Endodermal cell (in vitro differentiated cells): Measurements from ENCODE around the gene THSD4. TPM values are rescaled to one million over a fixed set of nuclear protein-coding genes. Genes with fewer than 3 reads are reported as not detected.

ENCODE experiments used
- DNase-seq: peaks from one replicate; pipeline ENCODE4 v3.0.0-alpha.2; 2017
- H3K27ac ChIP-seq: 2 replicates; pipeline ENCODE4 v1.5.1; 2013; ENCODE audit warnings: mild to moderate bottlenecking, low read depth, low read length, moderate library complexity
- H3K27me3 ChIP-seq: 2 replicates; pipeline ENCODE4 v1.6.1; 2013; ENCODE audit warnings: mild to moderate bottlenecking, low read length, moderate library complexity; ENCODE audit not compliant: insufficient read depth, control insufficient read depth, poor library complexity, severe bottlenecking
- H3K36me3 ChIP-seq: 2 replicates; pipeline ENCODE4 v1.7.0; 2013; ENCODE audit warnings: mild to moderate bottlenecking, low read length, moderate library complexity; ENCODE audit not compliant: control insufficient read depth, insufficient read depth
- H3K4me1 ChIP-seq: one replicate; pipeline ENCODE4 v1.7.0; 2013; ENCODE audit warnings: low read length; ENCODE audit not compliant: control insufficient read depth, insufficient read depth
- H3K4me3 ChIP-seq: 2 replicates; pipeline ENCODE4 v1.5.1; 2013; ENCODE audit warnings: mild to moderate bottlenecking, low read length, moderate library complexity
- H3K9ac ChIP-seq: 2 replicates; pipeline ENCODE4 v1.6.1; 2013; ENCODE audit warnings: mild to moderate bottlenecking, low read length, moderate library complexity; ENCODE audit not compliant: poor library complexity, severe bottlenecking; ENCODE audit errors: extremely low read depth
- H3K9me3 ChIP-seq: 2 replicates; pipeline ENCODE4 v1.6.1; 2013; ENCODE audit warnings: mild to moderate bottlenecking, low read length, moderate library complexity; ENCODE audit not compliant: control insufficient read depth
- H3K27ac Mint-ChIP-seq: 2 replicates; pipeline ENCODE4 v1.8.0; 2020; ENCODE audit warnings: mixed read lengths
- H3K27me3 Mint-ChIP-seq: 2 replicates; pipeline ENCODE4 v1.8.0; 2021; ENCODE audit warnings: mild to moderate bottlenecking, mixed read lengths; ENCODE audit not compliant: insufficient read depth
- H3K36me3 Mint-ChIP-seq: 2 replicates; pipeline ENCODE4 v1.8.0; 2020; ENCODE audit warnings: low read depth, mixed read lengths
- H3K4me1 Mint-ChIP-seq: 2 replicates; pipeline ENCODE4 v1.8.0; 2020; ENCODE audit warnings: mixed read lengths
- H3K4me3 Mint-ChIP-seq: 2 replicates; pipeline ENCODE4 v1.8.0; 2020; ENCODE audit warnings: mild to moderate bottlenecking, moderate library complexity, mixed read lengths
- H3K9me3 Mint-ChIP-seq: 2 replicates; pipeline ENCODE4 v1.8.0; 2020; ENCODE audit warnings: mild to moderate bottlenecking, mixed read lengths
- CTCF ChIP-seq: fragments of 200-600 bp; sonication (generic); conservative IDR thresholded peaks from 2 replicates; pipeline ENCODE4 v1.5.0; 2021; ENCODE audit warnings: antibody characterized with exemption, mild to moderate bottlenecking
- WGBS, 2 experiments: methylation state at CpG; one replicate each; pipeline versions ENCODE4 v1.1.5 to v1.1.7; 2013; ENCODE audit warnings: missing lambda C conversion rate in 2 of 2, mixed read lengths in 1 of 2; ENCODE audit not compliant: insufficient coverage in 1 of 2, insufficient read length in 1 of 2; 5-methylcytosine and 5-hydroxymethylcytosine counted together
- total RNA-seq, 2 donors: library from RNA; stranded (reverse); fragmentation: NEBNext Ultra II Directional in 1 of 2; extraction: Animal tissue kit (Norgen Biotek cat#: 25700) in 1 of 2; gene quantifications; 2 replicates in 1 of 2; 3 replicates in 1 of 2; pipeline ENCODE4 v1.2.1, GENCODE V29; 2021

Gene THSD4
- total RNA-seq, 2 donors from 2014 or later: 4.6 to 5.4 TPM

DNA sequence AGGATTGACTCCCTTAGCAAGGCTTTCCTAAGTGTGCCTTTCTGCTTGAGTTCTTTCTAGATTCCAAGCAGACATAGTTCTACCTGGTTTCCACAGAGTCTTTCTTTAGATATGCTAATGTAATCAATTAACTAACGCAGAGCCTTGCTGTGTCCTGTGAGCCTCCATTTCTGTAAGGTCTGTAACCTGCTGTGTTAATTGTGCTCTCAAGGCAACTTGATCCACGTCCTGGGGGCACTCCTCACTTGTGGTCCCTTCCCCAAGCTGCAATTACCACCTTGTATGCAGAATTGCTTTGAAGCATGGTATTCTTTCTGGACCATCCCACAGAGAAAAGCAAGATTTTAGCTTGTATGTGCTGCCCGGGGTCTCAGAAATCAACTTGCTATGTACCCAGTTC, 29.5 kb upstream of the THSD4 start:
- Histone ChIP-seq H3K36me3 (no peaks in the 10 kb centered on the region), H3K27me3 (no peaks in the 10 kb centered on the region), H3K9ac (no peak overlapping the region), H3K27ac (no peak overlapping the region), H3K4me3 (no peak overlapping the region), H3K9me3 (no peaks in the 10 kb centered on the region), H3K4me1 (no peaks in the 10 kb centered on the region)
- peak; percentile 64 for DNase-seq
- peaks cover 66% of the 10 kb centered on the region for H3K27me3 Mint-ChIP-seq
- H3K4me1 Mint-ChIP-seq: peaks cover 10% of the 10 kb centered on the region
- H3K4me3 Mint-ChIP-seq: no peak overlapping the region
- no peak for TF ChIP-seq CTCF
- H3K36me3 Mint-ChIP-seq: no peaks in the 10 kb centered on the region
- H3K27ac Mint-ChIP-seq: no peak overlapping the region
- H3K9me3 Mint-ChIP-seq: peaks cover 15% of the 10 kb centered on the region
- 25 to 49% methylated on average over 2 to 3 of the region's 3 CpGs for WGBS, 2 experiments

DNA sequence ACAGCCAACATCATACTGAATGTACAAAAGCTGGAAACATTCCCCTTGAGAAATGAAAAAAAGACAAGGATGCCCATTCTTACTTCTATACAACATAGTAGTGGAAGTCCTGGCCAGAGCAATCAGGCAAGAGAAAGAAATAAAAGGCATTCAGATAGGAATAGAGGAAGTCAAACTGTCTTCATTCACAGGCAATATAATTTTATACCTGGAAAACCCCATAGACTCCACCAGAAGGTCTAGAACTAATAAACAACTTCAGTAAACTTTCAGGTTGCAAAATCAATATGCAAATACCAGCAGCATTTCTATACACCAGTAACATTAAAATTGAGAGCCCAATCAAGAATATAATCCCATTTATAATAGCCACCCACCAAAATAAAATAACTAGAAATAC, 27.1 kb upstream of the THSD4 start:
- Histone ChIP-seq H3K27ac (no peak overlapping the region), H3K9me3 (no peaks in the 10 kb centered on the region), H3K9ac (no peak overlapping the region), H3K27me3 (no peaks in the 10 kb centered on the region), H3K4me3 (no peak overlapping the region), H3K36me3 (no peaks in the 10 kb centered on the region), H3K4me1 (no peaks in the 10 kb centered on the region)
- no peak for DNase-seq
- Mint-ChIP-seq H3K4me3 (no peak overlapping the region), H3K27ac (no peak overlapping the region), H3K9me3 (peaks cover 15% of the 10 kb centered on the region), H3K27me3 (peaks cover 53% of the 10 kb centered on the region), H3K36me3 (no peaks in the 10 kb centered on the region), H3K4me1 (peaks cover 10% of the 10 kb centered on the region)
- no peak for TF ChIP-seq CTCF

DNA sequence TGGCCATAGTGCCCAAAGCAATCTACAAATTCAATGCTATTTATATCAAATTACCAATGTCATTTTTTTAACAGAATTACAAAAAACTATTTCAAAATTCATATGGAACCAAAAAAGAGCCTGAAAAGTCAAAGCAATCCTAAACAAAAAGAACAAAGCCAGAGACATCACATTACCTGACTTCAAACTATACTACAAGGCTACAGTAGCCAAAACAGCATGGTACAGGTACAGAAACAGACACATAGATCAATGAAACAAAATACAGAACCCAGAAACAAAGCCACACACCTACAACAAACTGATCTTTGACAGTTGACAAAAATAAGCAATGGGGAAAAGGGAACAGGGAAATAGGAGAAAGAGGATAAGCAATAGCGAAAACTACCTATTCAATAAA, 26.6 kb upstream of the THSD4 start:
- Mint-ChIP-seq H3K4me1 (peaks cover 10% of the 10 kb centered on the region), H3K9me3 (peaks cover 15% of the 10 kb centered on the region), H3K27ac (no peak overlapping the region), H3K36me3 (no peaks in the 10 kb centered on the region), H3K4me3 (no peak overlapping the region), H3K27me3 (peaks cover 47% of the 10 kb centered on the region)
- H3K27ac ChIP-seq: no peak overlapping the region
- WGBS, 2 experiments: no CpG with 5 or more reads among the region's 1 CpG
- no peak for TF ChIP-seq CTCF
- H3K36me3 ChIP-seq: no peaks in the 10 kb centered on the region
- no peak overlapping the region for H3K9ac ChIP-seq
- no peak for DNase-seq
- H3K9me3 ChIP-seq: no peaks in the 10 kb centered on the region
- no peaks in the 10 kb centered on the region for H3K4me1 ChIP-seq
- H3K27me3 ChIP-seq: no peaks in the 10 kb centered on the region
- H3K4me3 ChIP-seq: no peak overlapping the region
